ENCODE results near the gene ASGR1.
"Not testable (repeated sequence)": the region's sequence is repeated elsewhere in the genome, so short reads cannot be mapped to it uniquely, and the experiment has no call there.

ASGR1 gene

DNA sequence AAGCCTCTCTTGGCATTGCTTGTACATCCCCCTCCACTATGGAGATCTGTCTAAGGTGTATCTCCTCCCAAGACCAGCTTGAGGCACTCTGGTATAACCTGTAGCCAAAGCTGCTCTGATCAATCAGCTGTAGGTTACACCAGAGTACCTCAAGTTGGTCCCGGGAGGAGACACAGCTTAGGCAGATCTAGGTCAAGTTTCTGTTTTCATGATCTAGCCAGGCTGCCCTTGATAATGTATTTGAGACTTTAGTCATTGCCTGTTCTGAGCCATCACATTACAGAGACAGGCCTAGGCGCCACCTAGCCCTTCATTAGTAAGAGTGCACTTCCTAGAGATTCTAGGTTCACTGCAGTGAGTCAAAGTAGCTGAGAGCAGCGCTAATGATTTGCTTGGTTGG, 31.4 kb downstream of the ASGR1 start:
- DNase-seq, result no peak

DNA sequence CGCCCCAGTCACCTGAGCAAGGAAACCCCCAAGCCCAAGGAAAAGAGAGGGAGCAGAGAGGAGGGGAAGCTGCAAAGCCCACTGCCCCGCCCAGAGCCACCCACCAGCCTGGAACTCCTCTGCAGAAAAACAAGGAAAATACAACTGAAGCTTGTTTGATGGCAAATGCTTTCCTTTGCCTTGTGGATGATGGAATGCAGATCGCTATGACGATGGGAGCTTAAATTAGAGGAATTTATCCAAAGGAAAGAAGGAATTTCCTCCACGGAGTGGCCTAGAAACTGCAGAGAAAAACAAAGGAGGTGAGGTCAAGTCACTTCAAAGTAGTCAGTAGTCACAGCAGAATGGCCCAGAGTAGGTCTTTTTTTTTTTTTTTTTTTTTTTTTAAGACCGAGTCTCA, 33.1 kb downstream of the ASGR1 start:
- no peak for DNase-seq

DNA sequence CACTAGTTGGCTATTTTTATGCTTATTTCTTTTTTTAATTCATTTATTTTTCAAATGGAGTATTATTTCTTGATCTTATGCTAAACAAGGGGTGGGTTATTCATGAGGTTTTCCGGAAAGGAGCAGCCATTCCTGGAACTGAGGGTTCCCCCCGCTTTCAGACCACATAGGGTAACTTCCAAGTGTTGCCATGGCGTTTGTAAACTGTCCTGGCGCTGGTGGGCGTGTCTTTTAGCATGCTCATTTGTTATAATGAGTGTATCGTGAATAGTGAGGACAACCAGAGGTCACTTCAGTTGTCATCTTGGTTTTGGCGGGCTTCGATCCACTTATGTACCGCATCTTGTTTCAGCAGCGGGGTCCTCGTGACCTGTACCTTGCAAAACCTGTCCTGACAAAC, 35.0 kb downstream of the ASGR1 start:
- no peak for DNase-seq

DNA sequence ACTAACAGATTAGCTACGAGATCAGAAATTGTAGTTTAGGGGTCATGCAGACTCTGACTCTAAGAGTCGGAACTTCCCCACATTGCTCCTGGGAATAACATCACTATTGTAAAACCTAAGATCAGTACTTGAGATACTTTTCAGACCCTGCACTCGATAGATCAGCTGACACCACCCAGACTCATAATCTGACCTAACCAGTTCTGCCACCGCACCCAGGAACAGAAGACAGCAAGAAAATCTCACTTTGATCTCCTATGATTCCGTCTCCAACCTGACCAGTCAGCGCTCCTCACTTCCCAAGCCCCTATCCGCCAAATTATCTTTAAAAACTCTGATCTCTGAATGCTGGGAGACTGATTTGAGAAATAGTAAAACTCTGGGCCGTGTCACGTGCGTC, 37.3 kb downstream of the ASGR1 start:
- DNase-seq, result no peak

DNA sequence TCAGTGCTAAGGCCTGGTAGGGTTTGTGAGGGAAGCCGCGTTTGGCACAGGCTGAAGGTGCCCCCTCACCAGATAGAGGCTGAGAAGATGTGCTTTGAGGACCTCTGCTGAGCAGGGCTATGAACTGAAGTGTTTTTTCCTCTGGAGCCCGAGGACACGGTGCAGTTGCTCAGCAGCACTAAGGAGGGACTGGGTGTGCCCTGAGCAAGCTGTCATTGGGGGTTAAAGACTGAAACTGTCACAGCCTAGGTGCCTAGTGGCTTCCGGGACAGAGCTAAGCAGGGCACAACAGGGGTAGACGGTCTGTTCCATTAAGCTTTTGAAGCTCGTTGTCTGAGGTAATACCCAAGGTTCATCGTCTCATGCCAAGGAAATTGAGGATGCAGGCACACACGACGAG, 39.8 kb downstream of the ASGR1 start:
- no peak for DNase-seq

DNA sequence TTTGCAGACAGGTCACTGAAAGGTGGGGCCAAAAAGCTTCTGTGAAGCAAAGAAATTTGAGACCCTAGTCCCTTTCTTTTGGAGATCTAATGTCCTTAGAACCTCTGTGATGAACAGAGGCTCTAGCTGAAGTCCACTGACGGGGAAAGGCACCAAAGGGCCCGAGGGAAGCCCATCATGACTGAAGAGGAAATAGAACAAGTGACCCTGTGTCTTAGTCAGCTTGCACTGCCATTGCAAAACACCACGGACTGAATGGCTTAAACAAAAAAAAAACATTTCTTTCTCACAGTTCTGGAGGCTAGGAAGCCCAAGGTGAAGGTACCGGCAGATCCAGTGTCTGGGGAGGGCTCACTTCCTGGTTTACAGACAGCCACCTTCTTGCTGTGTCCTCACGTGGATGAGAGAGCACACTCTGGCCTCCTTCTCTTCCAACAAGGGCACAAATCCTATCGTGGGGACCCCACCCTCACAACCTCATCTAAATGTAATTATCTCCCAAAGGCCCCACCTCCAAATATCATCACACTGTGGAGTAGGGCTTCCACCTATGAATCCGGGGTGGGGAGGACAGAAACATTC, 40.3 kb downstream of the ASGR1 start:
- no peak for DNase-seq

DNA sequence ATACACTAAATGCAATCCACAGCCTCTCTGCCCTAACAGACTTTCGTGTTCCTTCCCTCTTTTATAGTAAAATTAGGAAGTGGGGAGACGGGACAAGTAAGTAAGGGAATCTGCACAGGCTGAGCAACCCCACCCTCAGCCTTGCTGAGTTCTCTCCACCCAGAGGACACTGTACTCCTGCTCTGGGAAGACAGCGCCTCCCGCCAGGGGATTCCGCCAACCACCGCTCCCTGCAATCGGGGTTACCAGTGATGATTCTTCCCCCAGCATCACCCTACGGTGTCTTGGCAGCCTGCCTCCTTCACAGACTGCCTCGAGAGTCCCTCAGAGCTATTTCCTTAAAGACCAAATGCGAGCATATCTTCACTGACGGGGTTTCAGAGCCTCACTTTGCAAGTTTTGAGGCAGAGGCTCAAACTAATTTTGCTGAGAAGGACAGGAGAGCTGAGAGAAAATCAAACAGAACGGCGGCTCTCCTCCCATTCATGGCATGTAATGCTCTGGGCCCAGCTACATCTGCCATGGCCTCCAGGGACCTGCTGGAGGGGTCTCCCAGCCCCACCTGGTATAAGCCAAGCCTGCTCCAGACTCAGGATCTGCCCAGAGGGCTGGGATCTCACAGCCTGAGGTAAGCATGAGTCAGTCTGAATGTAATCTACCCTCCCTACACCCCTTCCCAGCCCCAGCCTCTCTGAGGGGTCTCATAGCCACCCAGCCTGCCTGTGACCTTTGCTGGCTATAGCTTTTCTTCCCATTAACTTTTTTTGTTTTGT, 41.8 kb downstream of the ASGR1 start:
- DNase-seq, result no peak

DNA sequence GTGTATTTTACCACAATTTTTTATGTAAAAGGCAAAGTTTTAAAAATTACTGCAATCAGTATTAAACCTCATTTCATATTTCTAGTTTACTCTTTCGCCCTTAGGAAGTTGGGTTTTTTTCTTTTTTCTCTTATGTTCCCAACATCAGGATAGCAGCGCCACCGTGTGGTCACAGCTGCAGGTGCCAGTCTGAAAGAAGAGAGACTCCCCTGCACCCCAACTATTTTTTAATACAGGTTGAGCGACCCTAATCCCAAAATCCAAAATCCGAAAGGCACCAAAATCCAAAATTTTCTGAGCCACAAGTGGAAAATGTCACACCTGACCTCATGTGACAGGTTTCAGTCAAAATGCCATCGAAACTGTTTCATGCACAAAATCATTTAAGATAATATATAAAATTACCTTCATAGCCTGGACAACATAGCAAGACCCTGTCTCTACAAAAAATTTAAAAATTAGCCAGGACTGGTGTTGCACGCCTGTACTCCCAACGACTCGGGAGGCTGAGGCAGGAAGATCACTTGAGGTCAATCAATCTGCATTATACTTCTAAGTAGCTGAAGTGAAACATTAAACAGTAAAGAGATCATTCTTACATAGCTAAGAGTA, 42.8 kb downstream of the ASGR1 start:
- DNase-seq, result peak; percentile 19

DNA sequence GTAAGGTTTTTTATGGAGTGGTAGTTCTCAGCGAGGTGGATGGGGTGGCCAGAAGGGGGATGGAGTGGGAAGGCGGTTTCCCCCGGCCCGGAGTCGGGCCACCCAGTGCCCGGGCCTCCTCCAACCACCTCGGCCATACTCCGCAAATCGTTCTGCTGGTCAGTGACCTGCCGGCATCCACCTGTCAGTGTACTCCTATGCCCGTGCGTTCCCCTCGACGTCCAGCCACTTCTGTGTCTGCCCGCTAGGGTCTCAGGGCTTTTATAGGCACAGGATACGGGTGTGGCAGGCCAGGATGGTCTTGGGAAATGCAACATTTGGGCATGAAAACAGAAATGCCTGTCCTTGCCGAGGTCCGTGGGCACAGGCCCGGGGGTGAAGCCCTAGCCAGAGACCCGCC, 45.3 kb downstream of the ASGR1 start:
- DNase-seq, result no peak

DNA sequence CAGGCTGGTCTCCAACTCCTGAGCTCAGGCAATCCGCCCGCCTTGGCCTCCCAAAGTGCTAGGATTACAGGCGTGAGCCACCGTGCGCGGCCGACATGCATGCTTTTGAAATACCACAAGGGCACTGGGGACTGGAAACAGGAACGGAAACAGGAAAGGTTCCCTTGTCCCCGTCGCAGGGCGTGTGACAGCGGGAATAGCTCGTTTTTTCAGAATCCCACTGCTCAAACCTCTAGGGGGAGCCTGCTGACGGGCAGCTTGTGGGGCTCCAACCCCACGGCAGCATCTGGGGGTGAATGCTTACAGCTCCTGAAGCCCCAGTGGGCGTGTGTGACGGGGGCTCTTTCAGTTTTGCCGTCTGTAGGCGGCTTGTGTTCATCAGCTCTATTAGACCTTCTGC, 45.7 kb downstream of the ASGR1 start:
- no peak for DNase-seq

DNA sequence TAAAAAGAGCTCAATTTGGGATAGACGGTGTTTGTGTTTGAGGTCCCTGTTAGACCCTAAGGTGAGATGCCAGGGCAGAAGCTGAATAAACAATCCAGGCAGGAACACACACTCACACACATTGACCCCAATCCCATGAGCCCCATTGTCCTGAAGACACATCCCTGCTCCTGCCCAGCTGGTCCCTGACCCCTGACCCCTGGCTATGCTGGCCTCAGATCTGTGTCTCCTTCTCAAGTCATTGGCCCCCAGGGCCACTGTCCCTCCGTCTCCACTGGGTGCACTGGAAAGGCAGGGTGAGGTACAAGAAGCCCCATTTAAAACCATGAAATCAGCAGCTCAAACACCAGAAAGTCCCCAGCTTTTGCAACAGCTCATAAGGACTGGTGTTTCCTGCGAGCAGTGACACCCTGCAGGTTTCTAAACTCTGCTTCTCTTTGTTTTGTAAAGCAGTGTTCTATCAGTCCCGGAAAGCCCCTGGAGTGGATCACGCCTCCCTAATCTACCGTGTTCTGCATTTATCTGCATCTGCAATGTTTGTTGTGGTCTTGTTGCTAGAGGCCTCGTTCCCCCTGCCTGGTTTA, 46.6 kb downstream of the ASGR1 start:
- no peak for DNase-seq

DNA sequence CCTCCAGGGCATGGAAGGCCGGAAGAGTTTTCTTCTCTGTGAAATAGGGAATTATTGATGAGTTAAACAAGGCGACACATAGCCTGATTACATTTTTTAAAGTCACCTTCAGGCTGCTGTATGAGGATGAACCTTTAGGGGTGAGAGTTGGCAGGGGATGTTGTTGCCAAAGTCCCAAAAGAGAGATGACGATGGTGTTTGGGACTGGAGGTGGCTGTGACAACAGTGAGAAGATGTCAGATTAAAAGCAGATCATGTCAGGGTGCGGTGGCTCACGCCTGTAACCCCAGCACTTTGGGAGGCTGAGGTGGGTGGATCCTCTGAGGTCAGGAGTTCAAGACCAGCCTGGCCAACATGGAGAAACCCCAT, 47.8 kb downstream of the ASGR1 start:
- no peak for DNase-seq

DNA sequence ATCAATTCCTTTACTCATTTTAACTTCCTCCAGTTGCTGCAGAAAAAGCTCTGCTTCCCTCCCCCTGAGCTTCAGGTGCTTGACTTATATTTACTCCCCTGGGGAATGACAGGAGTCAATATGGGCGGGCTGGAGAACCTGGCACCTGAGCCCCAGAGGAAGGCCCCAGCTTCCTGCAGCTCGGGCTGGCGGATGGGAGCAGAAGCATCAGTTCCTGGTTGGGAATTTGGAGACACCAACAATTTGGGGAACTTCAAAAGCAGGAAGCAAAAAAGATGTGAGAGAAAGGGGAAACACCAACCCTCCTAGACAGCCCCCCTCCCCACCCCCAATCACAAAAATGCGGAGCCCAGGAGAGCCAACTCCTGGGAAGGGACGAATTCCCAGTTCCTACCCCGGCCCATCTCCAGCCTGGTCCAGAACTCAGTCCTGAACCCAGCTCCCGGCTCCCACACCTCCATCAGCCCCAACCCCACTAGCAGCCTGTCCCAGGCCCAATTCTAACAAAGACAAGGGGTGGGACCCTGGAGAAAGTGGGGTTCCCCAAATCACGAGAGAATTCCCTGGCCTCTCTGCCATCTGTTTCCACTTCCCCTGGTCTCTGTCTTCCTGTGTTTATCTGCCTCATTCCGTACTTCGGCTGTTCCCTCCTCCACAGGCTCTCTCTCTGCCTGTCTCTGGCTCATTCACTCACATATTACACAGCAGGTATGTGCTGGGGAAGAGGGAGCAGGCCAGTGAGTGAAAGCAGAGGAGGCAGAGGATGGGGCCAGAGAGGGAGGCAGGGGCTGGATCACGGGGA, 48.3 kb downstream of the ASGR1 start:
- no peak for DNase-seq

DNA sequence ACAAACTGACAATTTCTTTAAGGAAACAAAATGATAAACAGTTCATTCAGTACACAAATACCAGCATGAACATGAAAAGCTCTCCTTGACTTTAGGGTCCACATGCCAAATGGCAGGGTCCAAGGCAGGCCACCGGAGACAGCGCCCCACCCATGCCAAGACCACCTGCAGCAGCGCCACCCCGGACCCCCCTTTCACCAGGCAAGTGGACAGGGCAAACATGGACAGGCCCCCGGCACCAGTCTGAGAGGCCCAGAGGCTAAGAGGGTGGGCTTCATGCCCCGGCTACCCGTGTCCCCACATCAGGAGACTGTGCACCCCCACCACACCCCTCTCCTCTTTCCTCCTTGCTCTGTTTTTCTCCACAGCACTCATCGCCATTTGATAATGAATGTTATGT, 49.9 kb downstream of the ASGR1 start:
- no peak for DNase-seq

DNA sequence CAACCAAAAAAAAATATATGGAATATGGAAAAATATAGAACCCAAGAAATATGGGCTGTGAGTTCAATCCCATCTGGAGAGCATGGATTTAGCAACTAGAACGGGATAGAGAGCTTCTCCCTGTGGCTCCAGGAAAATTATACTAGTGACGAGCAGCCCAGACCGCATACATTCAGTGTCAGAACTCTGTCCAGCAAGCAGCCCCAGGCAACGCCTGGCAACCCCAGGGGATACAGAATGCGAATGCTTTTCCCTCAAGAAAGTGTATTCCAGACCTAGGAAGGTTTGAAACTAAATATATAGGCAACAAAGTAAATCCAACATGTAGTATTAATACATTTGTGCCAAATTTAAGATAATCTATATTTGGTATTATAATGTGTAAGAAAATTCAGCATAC, 51.0 kb downstream of the ASGR1 start:
- no peak for DNase-seq

DNA sequence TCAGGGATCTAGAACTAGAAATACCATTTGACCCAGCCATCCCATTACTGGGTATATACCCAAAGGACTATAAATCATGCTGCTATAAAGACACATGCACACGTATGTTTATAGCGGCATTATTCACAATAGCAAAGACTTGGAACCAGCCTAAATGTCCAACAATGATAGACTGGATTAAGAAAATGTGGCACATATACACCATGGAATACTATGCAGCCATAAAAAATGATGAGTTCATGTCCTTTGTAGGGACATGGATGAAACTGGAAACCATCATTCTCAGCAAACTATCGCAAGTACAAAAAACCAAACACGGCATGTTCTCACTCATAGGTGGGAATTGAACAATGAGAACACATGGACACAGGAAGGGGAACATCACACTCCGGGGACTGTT, 51.7 kb downstream of the ASGR1 start:
- DNase-seq, result not testable (repeated sequence)

DNA sequence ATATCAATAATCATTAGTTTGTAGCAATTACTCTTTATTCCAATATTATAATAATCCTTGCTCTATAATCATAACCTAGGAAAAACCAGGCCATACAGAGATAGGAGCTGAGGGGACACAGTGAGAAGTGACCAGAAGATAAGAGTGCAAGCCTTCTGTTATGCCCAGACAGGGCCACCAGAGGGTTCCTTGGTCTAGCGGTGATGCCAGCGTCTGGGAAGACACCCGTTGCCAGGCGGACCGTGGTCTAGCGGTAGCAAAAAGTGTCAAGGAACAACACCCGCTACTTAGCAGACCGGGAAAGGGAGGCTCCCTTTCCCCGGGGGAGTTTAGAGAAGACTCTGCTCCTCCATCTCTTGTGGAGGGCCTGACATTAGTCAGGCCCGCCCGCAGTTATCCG, 52.8 kb downstream of the ASGR1 start:
- DNase-seq, result not testable (repeated sequence)

DNA sequence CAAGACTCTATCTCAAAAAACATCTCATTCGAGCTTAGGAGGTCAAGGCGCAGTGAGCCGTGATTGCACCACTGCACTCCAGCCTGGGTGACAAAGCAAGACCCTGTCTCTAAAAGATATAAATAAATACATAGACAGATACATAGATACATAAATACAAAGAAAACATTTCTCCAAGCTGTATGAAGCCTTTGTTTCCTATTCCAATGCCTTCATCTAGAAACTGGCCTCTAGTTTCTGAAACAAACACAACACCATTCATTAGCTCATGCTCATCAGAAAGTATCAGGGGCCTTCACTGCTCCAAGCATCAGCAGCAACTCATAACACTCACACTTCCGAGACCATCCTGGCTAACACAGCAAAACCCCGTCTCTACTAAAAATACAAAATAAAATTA, 54.2 kb downstream of the ASGR1 start:
- DNase-seq, result no peak

DNA sequence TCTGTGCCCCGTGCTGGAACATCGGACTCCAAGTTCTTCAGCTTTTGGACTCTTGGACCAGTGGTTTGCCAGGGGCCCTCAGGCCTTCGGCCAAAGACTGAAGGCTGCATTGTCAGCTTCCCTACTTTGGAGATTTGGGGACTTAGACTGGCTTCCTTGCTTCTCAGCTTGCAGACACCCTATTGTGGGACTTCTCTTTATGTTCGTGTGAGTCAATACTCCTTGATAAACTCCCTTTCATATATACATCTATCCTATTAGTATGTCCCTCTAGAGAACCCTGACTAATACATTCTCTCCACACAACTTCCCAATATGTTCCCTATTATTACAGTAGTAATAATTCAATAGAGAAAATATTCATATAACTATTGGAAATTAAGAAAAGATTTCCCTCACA, 55.3 kb downstream of the ASGR1 start:
- DNase-seq, result no peak
